ENCODE measurements around the gene GAB1.

GAB1 gene

DNA sequence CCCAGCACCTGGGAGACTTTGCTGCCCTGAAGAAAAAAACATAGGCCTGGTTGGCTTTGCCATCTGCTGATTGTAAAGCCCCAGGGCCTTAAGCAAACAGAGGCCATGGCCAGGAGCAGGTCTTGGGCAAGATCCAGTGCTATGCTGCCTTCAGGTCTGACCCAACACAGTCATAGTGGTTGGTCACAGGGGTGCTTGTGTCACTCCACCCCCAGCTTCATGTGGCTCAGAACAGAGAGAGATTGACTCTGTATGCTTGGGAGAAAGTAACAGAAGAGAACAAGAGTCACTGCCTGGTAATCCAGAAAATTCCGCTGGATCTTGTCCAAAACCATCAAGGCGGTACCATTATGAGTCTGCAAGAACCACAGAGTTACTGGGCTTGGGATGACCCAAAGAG, 152.4 kb downstream of the GAB1 start:
- TF ChIP-seq, protein P1, sequence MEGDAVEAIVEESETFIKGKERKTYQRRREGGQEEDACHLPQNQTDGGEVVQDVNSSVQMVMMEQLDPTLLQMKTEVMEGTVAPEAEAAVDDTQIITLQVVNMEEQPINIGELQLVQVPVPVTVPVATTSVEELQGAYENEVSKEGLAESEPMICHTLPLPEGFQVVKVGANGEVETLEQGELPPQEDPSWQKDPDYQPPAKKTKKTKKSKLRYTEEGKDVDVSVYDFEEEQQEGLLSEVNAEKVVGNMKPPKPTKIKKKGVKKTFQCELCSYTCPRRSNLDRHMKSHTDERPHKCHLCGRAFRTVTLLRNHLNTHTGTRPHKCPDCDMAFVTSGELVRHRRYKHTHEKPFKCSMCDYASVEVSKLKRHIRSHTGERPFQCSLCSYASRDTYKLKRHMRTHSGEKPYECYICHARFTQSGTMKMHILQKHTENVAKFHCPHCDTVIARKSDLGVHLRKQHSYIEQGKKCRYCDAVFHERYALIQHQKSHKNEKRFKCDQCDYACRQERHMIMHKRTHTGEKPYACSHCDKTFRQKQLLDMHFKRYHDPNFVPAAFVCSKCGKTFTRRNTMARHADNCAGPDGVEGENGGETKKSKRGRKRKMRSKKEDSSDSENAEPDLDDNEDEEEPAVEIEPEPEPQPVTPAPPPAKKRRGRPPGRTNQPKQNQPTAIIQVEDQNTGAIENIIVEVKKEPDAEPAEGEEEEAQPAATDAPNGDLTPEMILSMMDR (IDR thresholded peaks at IDR 0.05; ENCODE audit: low read depth, low read length, missing control alignments) = no peak
- no peak for DNase-seq (ENCODE audit: extremely low read depth, low read depth)
- H3K4me3 ChIP-seq (replicated peaks; ENCODE audit: low read depth, low read length) = no peak overlapping the region

DNA sequence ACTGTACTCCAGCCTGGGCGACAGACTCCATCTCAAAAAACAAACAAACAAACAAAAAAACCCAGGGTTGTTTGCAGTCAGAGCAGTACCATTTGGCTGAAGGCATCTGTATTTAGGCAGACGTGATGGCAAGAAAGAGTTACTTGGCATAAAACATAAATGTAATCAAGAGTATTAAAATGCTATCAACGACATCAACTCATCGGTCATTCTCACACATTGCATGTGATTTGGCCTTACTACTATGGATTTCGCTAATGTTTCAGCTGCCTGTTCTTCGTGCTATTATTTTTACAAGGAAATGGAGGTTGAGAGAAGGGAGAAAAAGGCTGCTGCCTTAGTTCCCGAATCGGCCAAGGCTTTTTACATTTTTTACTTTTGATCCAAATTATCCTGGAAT, 161.3 kb downstream of the GAB1 start:
- H3K4me3 ChIP-seq (replicated peaks; ENCODE audit: low read depth, low read length) = no peak overlapping the region
- TF ChIP-seq, protein P1 (IDR thresholded peaks at IDR 0.05; ENCODE audit: low read depth, low read length, missing control alignments) = no peak
- no peak for DNase-seq (ENCODE audit: extremely low read depth, low read depth)

DNA sequence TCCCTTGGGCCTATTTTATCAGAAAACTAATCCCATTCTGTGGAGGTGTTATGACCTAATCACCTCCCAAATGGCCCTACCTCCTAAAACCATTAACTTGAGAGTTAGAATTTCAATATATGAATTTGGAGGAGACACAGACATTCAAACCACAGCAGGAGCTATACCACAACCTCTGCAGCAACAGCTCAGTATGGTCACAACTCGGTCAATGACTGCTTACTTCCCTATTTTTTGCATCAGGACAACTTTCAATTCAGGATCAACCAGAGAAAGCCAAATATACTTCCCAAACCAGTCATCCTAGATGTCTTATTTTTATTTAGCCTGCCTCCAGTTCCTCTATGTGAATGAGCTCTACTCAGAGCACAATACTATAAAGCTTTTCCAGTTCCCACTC, 165.6 kb downstream of the GAB1 start:
- DNase-seq (ENCODE audit: extremely low read depth, low read depth) = no peak
- no peak overlapping the region for H3K4me3 ChIP-seq (replicated peaks; ENCODE audit: low read depth, low read length)
- TF ChIP-seq, protein P1 (IDR thresholded peaks at IDR 0.05; ENCODE audit: low read depth, low read length, missing control alignments) = no peak

DNA sequence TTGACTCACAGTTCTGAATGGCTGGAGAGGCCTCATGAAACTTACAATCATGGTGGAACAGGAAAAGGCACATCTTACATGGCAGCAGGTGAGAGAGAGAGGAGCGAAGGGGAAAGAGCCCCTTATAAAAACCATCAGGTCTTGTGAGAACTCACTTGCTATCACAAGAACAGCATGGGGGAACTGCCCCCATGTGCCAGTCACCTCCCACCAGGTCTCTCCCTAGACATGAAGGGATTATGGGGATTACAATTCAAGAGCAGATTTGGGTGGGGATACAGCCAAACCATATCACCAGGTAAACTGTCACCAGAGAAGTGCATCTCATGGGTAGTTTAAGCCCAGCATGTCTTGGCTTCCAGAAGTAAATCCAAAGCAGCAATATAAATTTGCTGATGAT, 169.4 kb downstream of the GAB1 start:
- no peak overlapping the region for H3K4me3 ChIP-seq (replicated peaks; ENCODE audit: low read depth, low read length)
- no peak for DNase-seq (ENCODE audit: extremely low read depth, low read depth)
- TF ChIP-seq, protein P1 (IDR thresholded peaks at IDR 0.05; ENCODE audit: low read depth, low read length, missing control alignments) = no peak

DNA sequence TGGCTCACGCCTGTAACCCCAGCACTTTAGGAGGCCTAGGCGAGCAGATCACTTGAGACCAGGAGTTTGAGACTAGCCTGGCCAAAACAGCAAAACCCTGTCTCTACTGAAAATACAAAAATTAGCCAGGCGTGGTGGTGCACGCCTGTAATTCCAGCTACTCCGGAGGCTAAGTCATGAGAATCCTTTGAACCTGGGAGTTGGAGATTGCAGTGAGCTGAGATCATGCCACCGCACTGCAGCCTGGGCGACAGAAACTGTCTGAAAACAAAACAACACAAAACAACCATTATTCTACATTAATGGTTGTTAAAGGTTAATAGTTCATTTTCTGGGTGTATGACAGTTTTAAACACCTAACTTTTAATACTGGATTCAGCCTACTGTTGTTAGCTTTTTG, 175.2 kb downstream of the GAB1 start:
- TF ChIP-seq, protein P1 (IDR thresholded peaks at IDR 0.05; ENCODE audit: low read depth, low read length, missing control alignments) = no peak
- H3K4me3 ChIP-seq (replicated peaks; ENCODE audit: low read depth, low read length) = no peak overlapping the region
- no peak for DNase-seq (ENCODE audit: extremely low read depth, low read depth)

DNA sequence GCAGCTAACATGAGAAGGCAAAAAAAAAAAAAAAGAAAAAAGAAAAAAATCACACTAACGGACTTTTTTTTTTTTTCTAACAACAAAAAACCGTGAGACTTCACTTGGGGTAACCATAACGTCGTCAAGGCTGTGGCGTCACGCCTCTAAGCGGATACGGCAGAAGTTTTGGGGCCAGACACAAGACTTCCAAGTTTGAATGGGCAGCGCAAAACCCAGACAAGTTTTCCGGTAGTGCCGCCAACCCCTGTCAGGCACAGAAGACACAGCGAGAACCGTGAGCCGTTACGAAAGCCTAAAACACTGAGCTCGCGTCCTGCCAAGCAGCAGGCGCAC, 176.3 kb downstream of the GAB1 start:
- TF ChIP-seq, protein P1 (IDR thresholded peaks at IDR 0.05; ENCODE audit: low read depth, low read length, missing control alignments) = no peak
- peak overlapping the region; percentile 78 for H3K4me3 ChIP-seq (replicated peaks; ENCODE audit: low read depth, low read length)
- DNase-seq (ENCODE audit: extremely low read depth, low read depth) = no peak
